Measurements from ENCODE around the gene CUBN. TPM values are rescaled to one million over a fixed set of nuclear protein-coding genes. Genes with fewer than 3 reads are reported as not detected.
"Not testable (repeated sequence)": the region's sequence is repeated elsewhere in the genome, so short reads cannot be mapped to it uniquely, and the experiment has no call there.

Gene CUBN
- total RNA-seq, 1 donor from 2014 or later: 4.0 TPM

GRCh38 chr10:17013131-17013983 lies 116.3 kb downstream of the CUBN start:
- not testable (repeated sequence) for DNase-seq (ENCODE audit: low read depth)

- not testable (repeated sequence) for DNase-seq (ENCODE audit: low read depth)
These were observed 116.9 kb downstream of the CUBN start for GRCh38 chr10:17012731-17013130.

- peak; percentile 70 for DNase-seq (ENCODE audit: low read depth)
These were observed 119.1 kb downstream of the CUBN start for GRCh38 chr10:17010363-17011145.

- peak; percentile 63 for DNase-seq (ENCODE audit: low read depth)
These were observed 120.4 kb downstream of the CUBN start for GRCh38 chr10:17009212-17009700.

DNA sequence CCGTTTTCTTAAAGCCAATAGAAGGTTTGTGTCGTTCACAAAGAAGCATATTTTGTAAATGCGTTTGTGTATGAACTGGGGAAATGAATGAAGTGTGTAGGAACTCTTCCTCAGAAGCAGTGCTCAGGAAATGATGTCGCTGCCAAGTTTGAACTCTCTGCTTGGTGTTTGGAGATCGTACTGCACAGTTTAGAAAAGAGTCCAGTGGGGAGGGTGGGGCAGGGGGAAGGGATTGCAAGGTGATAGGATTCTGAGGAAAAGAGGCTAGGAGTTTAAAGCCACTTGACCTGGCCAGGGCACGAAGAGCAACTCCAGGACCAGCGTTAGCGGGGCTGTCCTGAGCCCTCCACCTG lies 122.2 kb downstream of the CUBN start:
- no peak for DNase-seq (ENCODE audit: low read depth)

- peak; percentile 78 for DNase-seq (ENCODE audit: low read depth)
These were observed 122.8 kb downstream of the CUBN start for GRCh38 chr10:17006631-17007417.

DNA sequence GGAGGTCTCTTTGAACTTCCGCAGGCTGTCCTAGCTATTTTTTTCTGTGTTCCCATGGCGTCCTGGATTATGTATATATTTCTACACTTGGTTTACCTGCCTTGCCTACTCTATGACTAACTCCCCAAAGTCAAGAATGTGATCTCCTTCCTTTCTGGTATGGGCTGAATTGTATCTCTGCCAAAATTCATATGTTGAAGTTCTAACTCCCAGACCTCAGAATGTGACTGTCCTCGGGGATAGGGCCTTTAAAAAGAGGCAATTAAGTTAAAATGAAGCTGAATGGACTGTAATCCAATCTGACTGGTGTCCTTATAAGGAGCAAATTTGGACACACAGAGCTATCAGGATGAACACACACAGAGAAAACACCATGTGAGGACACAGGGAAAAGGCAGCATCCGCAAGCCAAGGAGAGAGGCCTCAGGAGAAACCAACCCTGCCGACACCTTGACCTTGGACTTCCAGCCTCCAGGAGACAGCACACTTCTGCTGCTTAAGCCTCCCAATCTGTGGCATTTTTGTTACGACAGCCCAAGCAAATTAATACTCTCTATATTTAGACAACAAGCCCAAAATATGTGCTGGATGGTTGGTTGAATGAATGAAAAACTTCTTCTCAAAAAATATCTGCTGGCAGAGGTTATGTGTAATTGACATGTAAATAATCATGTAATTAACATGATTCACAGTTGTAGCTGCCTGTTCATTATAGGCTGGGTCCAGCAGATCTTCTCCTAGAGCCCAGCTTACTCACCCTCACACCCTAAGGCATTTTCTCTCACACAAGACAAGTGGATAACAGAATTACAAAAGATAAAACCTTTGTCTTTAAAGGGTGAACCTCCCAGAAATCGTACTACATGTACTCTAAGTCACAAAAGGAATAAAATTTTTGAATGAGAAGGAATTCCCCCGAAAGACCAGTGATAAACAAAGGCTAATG lies 123.7 kb downstream of the CUBN start:
- no peak for DNase-seq (ENCODE audit: low read depth)

DNA sequence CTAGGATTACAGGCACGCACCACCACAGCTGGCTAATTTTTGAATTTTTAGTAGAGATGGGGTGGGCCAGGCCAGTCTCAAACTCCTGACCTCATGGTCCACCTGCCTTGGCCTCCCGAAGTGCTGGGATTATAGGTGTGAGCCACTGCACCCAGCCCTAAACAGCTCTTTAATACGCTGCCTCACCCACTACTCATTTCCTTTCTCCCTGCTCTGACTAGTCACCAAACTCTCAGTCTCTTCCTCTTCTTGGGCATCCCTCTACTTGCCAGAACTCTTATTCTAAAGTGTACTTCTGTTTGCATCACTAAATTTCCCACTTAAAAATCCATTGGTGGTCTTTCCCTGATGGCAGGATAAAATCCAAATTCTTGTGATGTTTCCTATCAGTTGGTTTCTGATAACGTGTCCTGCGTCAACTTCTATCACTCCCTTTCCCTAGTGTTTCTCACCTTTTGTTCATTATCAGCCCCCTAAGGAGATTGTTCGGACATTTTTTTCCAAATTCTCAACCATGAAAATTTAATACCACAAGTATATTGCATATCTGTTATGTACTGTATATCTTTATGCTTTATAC lies 124.7 kb downstream of the CUBN start:
- no peak for DNase-seq (ENCODE audit: low read depth)

DNA sequence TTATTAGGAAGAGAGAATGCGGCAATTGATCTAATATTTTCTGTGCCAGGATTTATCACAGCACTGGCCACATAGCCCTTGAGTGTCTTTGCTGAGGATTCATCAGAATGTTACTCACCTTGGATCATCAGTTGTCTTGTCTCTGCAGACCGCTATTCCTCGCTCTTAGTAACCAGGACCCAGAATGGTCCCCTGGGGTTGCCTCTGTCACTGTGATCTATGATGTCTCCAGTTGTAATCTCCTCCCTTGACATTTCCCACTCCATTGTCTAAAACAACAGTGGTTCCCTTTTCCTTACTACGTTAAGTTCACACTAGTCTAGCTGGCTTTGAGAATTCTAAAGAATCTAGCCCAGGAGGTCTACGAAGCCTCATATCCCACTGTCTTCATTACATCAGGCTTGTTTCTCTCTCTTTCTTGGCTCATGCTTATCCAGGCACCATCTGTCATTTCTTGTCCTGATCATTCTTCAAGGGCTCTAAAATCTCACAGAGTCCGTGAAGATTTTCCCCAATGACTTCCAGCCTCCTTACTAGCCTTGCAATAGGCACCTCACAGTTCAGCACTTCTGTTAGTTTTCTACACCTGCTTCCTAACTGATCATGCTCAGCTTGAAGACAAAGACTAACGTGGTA lies 125.8 kb downstream of the CUBN start:
- DNase-seq (ENCODE audit: low read depth): no peak

DNA sequence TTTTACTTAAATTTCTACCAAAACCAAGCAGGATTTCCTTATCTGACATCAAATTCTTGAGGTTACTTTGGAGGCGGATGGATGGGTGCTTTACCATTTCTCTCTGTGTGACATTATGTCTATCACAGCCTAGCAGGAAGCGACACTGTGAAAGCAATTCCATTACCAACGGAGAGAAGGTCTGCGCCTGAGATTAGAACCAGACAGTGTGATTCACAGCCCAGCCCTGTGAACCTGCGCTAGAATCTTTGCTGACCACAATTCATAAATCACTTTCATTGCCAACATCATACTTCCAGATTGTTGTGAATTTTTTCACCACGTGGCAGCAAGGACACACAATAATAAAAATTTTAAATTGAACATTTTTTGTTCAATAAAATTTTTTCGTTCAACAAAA lies 126.5 kb downstream of the CUBN start:
- no peak for DNase-seq (ENCODE audit: low read depth)

DNA sequence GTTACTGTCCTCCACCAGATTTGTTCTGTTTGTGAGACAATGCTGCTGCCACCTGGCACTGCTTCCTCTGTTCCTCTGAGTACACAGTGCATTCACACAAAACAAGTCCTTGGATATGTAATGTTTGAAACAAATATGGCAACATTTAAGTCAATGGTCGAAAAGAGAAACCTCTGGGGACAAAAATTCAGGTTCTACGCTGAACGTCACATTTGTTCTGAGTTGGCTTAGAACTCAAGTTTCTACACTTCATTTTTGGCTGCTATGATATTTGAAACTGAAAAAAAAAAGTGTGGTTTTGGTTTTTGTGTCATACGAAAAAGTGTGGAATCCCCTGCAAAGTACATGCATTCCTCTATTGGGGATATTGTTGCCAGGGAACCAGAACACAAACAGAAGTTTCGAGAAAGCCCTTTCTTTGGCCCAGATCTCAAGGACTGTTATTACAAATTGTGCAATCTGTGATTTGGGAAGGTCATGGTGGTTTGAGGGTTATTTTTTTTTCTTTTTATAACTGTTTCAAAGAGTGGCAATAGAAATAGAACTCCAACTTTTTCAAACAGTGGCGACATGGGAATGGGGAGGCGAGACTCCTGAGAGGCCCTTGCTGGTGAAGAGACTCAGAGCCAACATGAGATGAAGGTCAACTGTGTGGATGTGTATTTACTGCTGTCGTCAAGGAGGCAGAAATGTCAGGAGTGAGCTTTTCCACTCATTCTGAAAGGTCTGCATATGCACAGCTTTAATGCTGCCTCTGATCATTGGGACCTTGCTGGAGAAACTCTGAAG lies 127.5 kb downstream of the CUBN start:
- peak; percentile 89 for DNase-seq (ENCODE audit: low read depth)

GRCh38 chr10:17001297-17001744 lies 128.3 kb downstream of the CUBN start:
- no peak for DNase-seq (ENCODE audit: low read depth)

- no peak for DNase-seq (ENCODE audit: low read depth)
These were observed 129.8 kb downstream of the CUBN start for GRCh38 chr10:16999665-17000451.

DNA sequence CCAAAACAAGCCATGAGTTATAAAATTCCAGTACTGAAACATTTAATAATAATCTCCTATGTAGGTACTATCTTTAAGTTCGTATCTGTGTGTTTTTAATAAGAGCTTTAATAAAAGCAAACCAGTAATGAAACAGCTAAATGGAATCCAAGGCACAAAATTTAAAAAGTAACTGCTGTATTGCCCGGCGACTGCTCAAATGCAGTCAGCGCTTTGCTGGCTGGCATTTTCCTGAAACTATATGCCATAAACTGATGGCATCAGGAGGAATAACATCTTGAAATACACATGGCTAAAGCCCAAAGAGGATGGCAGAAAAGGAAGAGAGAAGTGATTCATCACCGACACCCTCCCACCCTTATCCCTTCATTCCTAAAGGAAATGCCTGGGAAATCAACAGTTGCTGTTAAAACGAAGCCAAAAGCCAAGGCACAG lies 133.1 kb downstream of the CUBN start:
- DNase-seq (ENCODE audit: low read depth): no peak

- peak; percentile 76 for DNase-seq (ENCODE audit: low read depth)
These were observed 133.6 kb downstream of the CUBN start for GRCh38 chr10:16995867-16996529.

DNA sequence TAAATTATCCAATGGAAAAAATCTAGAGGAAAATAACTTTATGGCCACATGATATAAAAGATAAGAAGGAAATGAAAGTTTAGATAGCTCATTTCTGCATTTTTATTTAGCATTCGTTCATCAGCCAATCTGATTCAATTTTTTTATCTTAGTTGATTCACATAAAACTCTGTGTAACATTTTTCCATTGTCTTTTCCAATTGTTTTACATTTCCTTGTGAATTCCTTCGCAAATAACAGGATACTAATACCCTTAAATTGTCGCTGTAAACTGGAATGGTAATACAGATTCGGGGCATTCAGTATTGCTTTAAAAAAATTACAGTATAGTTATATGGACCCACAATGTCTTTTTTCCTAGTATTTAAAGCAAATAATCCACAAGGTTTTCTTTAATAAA lies 136.4 kb downstream of the CUBN start:
- no peak for DNase-seq (ENCODE audit: low read depth)

DNA sequence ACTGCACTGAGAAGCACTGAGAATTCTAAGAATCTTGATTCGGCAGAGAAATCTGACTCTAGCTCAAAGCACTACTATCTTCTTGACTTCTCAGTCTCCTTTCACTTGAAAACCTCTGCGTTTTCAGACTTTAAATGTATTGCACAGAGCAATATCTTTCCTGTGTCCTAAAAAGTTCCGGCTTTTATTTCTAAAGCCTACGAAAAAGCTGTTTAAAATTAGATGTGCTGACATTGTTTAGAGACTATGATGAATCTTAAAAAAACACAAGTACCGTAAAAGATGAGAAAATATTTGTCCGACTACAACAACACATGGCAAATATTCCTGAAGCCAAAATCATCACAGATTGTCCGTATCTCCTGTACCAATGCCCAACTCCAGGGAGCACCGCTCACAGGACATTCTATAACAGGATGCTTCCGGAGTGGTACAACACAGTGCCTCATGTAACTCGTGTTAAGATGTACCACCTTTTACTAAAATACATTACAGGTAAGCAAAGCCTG lies 136.9 kb downstream of the CUBN start:
- DNase-seq (ENCODE audit: low read depth): no peak

DNA sequence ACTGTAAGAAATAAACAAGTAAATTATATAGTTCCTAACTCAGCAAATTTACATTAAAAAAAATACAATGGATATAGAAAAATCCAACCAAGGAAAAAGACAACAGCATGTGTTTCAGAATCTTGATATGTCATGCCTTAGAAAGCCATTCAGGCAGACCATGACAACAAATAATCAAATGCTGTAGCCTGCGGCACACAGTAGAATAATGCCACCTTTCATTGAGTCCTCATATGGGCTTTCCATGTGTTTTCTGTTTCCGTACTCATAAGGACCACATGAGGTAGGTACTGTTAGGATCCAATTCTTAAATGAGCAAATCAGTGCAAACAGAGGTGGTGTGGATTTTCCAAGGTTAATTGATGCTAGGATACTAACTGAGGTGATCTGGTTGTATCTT lies 138.6 kb downstream of the CUBN start:
- DNase-seq (ENCODE audit: low read depth): no peak
